Stimulated activated CD8-positive, alpha-beta memory T cell treated with anti-CD3 and anti-CD28 coated beads, Interleukin-4, amount 100 ng/mL, for 1 hour (primary cell): Measurements from ENCODE around the gene CDC5L.

ENCODE experiments used
- DNase-seq, 2 donors: peaks; one replicate each; pipeline ENCODE4 v3.0.0-alpha.2; 2020; ENCODE audit warnings: low read depth in 2 of 2, low spot score in 1 of 2

The CDC5L gene

DNA sequence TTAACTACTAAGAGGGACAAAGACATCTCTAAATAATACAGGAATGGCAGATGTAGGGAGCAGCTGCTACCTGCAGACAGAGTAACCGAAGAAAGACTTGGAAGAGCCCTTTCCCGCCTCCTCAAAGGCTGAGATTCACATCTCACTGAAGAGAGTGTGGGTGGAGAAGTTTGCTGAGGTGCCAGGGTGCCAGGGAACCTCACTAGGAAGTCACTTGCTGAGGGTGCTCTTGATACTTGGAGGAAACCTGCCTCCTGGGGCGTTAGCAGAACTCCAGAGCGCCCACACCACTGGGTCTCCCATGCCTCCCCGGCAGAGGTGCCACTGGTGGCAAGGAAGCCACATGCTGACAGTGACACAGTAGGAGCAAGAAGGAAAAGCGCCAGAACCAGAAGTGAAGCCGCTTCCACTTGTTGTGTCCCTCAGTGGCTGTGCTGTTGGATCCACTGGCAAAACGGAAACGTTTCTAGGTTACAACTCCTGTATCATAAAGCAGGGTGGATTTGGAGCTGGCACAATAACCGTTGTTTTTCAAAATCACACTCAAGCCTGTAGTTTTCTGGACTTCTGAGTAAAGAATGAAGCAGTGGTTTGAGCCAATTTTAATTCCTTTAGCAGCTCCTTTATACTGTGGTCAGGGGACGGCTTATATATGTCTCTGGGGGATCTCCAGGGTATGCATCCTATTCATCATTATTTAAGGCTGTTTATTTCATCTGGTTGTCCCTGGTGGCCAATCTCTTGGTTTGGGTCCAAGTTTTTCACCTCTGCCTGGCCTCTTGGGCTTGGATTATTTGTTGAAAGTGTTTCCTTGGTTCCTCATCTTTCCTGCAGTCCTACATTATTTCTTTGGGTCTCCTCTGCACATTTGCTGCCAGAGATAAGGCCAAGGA lies 64.5 kb downstream of the CDC5L start:
- no peak for DNase-seq

DNA sequence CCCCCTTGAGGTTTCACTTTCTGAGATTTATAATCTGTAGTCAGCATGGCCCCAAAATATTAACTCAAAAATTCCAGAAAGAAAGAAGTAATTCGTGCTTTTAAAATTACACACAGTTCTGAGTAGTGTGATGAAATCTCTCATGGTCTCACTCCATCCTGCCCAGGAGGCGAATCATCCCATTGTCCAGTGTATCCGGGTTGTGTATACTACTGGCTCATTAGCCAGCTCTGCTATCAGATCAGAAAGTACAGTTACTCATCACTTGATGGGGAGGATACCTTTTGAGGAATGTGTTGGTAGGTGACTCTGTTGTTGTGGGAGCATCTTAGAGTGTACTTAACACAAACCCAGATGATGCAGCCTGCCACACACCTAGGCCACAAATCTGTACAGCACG lies 65.2 kb downstream of the CDC5L start:
- no peak for DNase-seq

DNA sequence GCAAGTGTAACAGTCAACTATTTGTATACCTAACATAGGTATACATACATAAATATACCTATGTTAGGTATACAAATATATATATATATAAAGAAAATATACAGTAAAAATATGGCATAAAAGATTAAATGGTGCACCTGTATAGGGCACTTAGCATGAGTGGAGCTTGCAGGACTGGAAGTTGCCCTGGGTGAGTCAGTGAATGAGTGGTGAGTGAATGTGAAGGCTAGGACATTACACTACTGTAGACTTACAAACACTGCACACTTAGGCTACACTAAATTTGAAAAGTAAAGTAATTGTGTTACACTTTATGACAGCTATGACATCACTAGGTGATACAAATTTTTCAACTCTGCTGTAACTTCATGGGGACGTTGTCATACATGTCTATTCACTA lies 65.6 kb downstream of the CDC5L start:
- no peak for DNase-seq

DNA sequence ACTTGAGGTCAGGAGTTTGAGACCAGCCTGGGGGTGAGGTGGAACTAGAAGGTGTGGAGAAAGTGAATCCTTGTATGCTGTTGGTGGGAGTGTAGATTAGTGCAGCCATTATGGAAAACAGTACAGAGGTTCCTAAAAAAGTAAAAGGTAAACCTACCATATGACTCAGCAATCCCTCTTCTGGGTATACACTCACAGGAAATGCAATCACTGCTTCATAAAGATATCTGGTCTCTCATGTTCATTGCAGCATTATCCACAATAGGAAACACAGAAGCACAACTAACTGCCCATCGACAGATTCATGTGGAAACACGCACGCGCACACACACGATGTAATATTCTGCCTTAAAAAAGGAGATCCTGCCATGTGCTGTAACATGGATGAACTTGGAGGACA lies 66.7 kb downstream of the CDC5L start:
- no peak for DNase-seq

DNA sequence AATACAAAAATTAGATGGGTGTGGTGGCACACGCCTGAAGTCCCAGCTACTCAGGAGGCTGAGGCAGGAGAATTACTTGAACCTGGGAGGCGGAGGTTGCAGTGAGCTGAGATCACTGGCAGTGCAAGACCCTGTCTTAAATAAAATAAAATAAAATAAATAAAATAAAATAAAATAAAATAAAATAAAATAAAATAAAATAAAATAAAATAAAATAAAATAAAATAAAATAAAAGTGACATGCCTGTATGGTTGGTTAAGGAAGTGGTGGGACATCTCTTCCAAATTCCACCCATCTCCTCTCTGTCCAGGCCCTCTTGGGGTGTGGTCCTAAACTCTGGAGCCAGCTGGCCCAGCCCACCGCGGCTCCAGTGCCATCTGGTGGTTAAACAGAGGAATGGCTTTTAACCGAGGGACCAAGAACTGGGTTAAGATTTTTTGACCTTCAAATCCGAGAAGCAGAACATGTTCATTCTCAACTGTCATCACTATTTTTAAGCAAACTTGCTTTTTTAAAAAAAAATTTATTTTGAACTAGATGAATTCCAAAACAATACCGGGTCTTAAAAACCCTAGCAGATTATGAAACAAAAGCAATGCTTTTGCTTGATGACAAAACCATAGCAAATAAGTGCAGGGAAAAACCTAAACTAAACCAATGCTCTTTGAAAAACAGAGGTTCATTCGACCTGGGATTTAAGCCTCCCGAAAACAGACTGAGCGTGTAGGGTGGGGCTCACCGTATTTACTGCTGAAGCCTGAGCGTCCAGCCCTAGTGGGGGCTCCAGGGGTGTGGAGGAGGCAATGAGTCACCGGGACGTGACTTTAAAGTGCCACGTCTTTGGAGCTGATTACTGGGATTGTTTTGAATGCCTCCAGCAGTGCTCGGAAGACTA lies 68.8 kb downstream of the CDC5L start:
- no peak for DNase-seq

DNA sequence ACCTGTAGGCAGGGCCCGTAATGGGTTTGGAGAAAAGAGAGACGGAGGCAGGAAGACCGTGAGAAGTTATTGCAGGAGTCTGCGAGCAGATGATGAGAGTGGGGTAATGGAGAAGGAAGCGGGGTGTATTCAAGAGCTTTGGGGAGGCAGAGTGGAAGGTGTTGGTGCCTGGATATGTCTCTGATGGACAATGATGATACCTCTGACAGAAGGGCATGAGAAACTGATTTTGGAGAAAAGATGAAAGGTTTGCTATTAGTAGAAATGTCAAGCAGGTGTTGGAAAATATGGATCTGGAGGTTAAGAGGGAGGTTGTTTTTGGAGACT lies 69.4 kb downstream of the CDC5L start:
- DNase-seq: no peak

DNA sequence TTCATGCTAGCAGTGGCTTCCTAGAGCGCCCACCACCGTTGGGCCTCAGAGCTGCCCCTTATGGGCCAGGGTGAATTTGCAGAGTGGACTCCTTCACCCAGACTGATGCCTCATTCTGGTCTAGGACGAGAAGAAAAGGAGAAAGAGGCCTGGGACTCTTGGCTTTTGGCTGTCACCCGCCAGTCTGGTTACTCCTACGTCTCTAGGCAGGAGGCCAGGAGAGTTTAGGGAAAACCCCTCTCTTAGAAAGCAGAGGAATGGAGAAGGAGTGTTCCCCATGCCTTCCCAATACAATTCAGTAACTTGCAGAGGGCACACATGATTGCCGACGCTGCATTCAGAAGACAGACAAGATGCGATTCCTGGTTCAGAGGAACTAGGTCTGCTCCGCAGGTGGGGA lies 70.1 kb downstream of the CDC5L start:
- DNase-seq: no peak

DNA sequence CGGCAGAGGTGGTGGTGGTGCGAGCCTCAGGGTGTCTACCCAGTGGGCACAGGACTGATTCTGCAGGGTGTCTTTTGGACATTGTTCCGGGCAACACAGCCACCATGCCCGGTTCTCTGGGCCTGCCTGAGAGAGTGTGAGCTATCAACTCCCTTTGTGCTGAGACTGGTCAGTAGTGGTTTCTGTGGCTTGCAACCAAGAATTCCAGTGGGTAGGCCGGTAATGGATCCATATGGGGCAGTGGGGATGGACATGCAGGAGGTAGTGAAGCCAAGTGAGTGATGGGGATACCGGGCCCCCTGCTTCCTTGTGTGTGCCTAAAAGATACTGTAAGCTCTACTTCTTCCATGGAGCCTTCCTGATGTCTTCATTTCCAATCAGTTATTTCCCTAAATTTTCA lies 71.0 kb downstream of the CDC5L start:
- DNase-seq: no peak

DNA sequence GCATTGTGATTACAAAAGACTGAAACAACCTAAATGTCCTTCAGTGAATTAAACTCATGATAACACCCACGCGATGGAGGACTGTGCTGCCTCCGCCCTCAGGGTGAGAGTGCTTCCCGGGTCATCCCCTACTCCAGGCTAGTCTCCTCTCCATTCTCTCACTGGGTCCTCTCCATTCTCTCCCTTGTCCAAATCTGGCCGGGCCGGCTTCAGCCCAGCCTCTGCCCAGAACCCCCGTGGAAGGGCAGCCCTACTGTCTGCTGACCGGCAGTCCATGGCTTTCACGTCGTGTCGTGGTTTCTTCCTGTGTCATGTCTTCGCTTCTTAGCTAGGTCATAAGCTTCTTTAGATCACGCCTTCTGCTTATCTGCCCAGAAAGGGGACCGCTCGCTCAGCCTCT lies 74.8 kb downstream of the CDC5L start:
- DNase-seq: no peak

DNA sequence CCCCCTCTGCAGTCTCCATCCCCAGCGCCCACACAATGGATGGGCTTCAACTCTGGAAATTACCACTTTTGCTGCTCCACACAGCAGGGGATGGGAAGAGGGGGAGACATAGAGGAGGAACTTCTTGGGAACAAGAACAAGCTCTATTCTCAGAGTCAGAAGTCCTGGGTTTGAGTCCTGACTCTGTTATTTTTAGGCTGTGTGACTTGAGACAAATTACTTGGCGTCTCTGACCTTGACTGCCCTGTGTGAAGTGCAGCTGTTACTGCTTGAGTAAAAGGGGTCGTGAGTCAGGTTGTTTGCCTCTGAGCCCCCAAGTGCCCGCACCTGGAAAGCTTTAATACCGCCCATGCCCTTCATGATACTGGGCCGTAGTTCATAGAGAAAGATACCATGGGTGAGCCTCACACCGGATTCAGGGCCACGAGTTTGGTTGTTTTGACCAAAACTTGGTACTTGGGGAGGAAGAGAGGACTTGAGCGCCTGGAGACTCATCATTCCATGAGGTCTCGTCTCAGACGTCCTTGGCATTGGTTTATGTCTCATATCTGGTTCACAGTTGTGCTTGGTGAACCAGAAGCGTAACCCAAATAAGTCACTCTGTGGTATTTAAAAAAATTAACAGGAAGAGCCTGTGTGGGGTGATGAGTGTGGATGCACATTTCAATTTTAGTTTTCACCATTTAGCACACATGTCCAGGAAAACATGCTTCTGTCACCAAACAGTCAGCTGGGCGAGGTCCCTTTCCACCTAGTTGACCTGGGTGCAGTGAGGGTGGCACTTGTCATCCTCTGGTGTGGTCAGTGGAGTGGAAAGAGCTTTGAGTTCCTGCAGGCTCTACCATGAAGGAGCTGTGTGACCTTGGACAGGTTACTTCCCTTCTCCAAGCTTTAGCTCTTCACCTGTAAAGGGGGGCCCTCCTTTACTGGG lies 75.6 kb downstream of the CDC5L start:
- DNase-seq: no peak

DNA sequence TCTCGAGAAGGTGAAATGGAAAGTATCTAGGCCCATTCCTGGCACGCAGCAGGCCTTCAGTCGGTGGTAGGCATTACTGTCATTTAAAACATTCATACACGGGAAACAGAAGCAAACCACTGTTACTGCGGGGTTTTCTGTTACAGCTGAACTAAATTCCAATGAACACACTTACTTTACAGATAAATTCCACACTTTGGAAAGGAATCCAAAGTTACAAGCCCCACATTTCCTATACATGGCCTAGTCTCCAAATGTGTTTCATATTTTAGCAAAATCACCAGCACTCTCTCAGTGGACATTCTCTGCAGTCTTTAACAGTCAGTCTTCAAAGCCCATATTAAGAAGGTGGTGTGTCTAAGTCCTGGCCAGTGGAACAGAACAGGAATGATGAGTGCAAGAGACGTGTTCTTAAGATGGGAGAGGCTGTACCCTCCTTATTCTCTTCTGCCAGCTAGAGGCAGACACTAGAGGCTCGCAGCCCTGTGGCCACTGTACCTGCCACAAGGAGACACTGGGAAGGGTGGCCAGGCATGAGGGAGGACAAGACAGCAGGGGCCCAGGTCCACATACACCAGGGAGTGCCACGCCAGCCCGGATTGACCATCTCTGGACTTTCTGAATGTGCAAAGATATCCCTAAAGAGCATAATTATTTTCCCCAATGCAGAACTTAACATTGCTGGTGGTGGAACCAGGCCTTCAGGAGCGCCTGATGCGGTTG lies 76.4 kb downstream of the CDC5L start:
- no peak for DNase-seq

DNA sequence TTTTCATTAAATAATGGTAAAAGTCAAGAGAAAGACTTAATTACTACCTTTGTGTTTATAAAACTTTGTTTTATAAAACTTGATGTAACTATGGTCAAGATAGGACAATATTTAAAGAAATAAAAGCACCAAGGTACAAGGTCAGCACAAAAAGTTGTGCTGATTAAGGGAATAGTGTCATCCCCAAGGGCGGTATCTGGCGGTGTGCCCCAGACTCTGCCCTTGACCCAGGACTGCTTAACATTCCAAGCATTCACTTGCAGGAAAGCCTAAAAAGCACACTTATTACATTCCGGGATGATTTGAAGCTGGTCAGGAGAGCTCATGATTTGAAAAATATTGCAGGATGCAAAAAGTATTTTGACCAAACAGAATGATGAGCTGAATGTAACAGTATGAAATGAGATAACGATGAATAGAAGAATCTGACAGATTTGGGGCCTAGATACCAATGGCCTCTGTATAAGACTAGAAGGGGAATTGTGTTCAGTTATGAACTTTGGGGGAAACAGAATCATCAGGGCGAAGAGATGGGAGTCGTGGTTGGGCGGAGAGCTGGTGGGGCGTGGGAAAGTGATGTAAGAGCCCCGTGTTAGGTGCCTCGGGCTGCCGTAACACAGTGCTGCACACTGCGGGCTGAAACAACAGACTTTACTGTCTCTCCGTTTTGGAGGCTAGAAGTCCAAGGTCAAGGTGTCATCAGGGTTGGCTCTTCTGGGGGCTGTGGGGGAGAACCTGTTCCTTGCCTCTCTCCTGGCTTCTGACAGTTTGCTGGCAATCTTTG lies 77.2 kb downstream of the CDC5L start:
- no peak for DNase-seq

DNA sequence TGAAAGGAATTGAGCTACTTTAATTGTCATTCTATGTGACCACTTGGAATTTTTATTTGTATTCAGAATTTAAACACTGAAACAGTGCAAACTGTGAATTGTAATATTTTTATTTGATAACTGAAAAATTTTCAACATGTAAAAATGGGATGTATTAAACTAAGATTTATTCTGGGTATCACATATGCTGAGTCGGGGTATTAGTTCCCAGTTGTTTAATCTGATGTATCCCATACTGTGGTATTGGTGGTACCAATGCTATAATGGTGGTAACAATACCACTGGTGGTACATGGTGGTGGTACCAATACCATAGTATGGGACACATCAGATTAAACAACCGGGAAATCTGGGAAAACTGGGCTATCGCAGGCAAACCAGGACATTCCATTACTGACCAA lies 79.4 kb downstream of the CDC5L start:
- DNase-seq: no peak

DNA sequence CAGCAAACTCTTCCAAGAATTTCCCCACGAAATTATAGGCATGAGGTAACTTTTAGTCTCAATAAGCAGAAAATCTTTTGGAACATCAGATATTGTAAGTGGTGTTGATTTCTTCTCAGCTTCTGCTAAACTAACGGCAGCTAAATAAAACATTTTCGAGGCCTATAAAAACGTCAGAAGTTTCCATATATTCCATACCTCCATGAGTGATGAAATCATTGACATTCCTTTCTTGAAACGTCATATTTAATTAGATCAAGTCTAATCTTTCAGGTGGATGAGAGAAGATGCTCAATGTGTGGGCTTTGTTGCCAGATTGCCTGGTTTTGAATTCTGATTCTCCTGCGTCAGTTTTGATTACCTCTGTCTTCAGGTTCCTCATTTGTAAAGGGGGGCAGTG lies 81.3 kb downstream of the CDC5L start:
- no peak for DNase-seq

DNA sequence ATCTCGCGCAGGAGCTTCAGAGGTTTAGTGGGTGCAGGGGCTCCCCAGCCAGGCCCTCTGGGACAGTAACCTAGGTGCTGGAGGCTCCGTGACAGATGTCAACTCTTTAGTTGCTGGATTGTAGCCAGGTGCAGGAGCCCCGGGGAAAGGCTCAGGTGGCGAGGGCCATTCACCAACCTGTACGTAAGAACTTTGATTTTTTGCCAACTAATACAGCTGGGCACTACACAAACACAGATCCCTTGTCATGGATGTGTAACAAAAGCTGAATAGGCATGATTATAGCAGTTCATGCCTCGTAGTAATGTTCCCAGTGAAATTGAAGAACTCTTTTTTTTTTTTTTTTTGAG lies 82.6 kb downstream of the CDC5L start:
- no peak for DNase-seq

DNA sequence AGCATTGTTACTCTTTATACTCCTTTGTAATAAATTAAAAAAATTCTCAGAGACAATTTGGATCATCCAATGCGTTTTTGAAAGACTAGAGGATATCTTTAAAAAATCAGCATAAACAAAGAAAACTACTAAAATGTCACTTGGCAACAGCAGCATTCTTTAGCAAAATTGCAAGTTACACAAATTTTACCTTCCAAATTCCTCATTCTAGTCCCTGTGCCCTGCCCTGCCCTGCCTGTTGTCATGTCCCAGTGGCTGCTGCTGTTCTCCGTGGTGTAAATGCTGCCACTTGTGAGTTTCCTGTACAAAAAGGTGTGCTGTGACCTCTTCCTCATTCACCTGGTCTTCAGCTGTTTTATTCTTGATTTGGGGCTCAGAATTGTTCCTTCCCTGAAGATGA lies 83.2 kb downstream of the CDC5L start:
- DNase-seq: no peak

DNA sequence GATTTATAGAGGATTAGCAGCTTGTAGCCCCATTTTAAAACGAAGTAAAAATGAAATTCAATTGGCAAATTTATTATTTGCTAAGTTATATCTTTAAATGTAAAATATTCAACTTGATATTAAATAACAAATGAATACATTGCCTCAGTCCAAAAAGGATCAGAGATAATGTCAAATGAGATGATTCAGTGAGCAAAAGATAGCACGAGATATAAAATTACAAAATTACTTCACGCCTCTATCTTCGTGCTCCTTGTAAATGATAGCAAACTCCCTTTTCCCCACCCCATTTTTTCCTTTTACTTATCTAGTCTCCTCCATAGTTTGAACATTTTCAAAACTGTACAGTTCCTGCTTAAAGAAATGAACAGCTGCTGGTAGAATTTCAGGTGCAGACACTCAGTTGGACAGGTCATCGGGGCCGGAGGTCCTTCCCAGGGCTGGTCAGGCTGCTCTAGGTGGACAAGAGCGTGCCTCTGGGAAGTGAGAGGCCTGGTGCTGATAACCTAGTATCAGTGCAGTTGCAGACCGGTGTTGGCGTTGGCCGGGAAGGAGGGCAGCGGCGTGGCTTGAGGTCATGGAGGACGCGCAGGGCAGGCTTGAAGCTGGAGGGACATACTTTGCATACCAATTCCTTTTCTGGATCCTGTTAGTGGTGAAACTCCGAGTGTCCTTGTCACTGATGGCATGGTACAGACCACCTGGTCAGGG lies 83.9 kb downstream of the CDC5L start:
- no peak for DNase-seq

DNA sequence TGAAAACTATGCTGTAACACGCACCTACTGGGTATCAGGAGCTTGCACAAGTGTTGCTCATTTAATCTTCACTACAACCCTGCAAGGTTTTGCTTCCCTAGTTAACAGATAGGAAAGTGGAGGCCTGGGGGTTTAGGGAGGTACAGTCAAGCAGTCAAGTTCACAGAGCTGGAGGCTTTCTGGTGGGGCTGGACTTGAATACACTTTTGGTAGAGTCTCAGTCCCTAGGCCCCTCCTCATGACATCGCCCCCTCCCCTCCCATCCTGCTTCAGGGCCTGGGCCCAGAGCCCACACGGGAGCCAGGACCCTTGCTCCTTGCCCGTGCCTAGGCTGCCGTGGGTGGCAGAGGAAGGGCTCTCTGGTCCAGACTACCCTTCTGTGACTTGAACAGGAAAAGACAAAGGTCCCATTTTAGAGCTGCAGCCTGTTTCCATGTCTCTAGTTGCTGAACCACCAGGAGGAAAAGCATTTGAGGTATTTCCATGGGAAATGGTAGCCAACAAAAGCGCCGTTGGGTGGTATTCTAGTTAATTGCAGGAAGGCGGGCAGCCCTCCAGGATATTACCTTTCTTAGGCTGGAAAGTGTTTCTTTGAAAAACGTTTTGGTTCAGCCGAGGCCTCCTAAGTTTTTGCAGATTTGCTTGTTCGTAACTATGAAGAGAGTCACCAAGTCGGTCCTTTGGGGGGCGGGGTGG lies 84.9 kb downstream of the CDC5L start:
- no peak for DNase-seq
